Kidney glomerular epithelial cell (primary cell): ENCODE data around the gene ABLIM3.

ENCODE experiments used
- DNase-seq: peaks from one replicate; lab custom pipeline; 2025; lab: John Stamatoyannopoulos, UW

Gene ABLIM3

DNA sequence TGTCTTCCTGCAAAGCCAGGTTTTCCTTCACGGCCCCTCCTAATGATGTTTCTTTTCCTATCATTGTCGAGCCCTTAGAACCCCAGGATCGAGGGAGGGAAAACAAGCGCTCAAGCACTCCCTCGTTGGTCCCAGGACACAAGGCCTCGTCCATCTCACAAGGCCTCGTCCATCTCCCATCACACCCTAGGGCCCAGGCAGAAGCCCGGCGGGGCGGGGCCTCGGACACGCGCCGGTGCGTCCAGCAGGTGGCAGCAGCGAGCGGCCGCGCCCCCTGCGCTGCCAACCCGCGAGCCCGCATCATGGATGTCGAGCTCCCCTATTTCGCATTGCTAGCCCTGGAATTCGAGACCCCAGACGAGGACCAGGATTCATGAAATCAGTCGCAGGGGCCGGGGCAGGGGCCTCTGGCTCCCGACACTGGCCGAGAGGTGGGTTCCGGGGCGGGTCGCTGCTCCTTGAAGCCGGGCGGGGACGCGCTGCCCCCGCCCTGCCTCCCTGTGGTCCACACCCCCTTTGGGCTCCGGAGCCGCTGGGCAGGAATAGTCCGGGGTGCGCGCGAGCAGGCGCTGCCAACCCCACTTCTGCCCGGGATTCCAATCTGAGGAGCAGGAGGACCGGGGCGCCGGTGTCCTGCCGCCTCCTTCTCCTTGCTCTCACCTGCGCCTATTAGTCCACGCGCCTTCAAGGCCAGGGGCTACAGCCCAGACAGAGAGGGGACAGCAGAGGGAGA lies at the start of gene ABLIM3:
ABLIM3 (plus strand) TSS at position 270 of the 733 bp plus-strand sequence. CDS start 603 bp downstream, outside the sequence.
- peak; percentile 56 for DNase-seq

GRCh38 chr5:149093625-149094024 lies 47.7 kb upstream of the ABLIM3 start:
- DNase-seq, result no peak

- no peak for DNase-seq
These were observed 46.3 kb upstream of the ABLIM3 start for GRCh38 chr5:149094996-149095395.

- DNase-seq, result no peak
These were observed 41.4 kb upstream of the ABLIM3 start for GRCh38 chr5:149099920-149100319.

- no peak for DNase-seq
These were observed 41.0 kb upstream of the ABLIM3 start for GRCh38 chr5:149100331-149100730.

DNA sequence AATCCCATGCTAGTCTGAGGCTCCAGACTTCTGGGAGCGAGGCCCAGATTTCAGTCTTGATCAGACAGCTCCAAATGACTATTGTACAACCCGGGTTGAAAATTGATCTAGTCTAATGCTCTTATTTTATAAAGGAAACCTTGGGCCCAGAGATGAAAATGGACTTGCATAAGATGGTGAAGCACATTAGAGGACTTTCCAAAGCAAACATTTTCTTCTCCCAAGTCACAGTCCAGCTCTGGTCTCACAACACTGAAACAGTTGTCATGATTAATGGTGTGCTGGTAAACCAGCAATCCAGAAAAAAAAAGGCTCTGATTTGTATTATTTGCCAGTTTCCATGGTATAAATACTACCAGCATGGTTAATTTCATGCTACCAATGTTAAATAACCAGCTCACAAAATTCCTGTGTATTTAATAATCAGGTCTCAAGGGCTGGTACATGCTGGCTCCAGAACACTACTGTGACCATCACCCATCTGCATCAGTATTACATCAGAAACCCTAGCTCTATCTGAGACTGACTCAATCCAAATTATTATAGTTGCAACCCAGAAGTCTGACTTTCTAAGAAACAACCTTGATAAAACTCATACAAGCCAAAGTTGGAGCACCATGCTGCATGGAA lies 32.5 kb upstream of the ABLIM3 start:
- no peak for DNase-seq

GRCh38 chr5:149110406-149110805 lies 30.9 kb upstream of the ABLIM3 start:
- no peak for DNase-seq

GRCh38 chr5:149113669-149114068 lies 27.6 kb upstream of the ABLIM3 start:
- peak; percentile 81 for DNase-seq

DNA sequence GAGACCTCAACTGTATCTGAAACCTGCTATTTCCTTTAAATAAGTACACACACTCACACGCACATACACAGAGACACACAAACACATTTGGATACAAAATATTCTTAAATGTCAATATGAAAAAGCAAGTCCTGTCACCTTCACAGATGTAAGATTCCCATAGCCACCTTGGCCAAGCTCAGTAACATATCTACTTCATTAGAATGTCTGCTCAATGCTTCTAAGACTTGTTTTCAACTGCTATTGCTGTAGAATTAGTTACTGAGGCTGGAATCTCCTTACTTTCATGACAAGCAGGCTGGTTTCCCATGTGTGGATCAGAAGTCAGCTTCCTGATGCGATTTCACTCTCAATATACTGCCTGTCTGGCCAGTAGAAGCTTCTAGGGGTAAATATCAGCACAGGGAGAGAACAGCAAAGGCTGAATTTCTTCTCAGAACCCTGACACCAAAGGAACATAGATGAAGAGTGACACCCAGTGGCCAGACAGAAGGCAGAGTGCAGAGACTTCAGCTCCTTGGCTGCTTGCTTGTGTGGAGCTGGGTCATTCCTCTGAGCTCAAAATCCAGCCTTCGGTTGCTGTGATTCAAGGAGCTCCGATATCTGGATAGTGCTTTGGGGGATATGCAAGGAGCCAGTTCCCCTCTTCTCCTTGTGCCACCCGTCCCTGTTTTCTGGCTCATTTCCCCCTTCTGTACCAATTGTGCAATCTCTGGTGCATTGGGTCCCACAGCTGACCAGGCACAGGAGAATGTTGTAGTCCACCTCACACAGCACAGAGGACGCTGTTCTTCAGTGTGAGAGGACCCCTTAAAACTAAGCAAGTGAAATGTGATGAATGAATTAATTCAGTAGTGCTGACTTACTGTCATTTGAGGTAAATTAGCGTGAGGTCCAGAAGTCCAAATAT lies 26.6 kb upstream of the ABLIM3 start:
- DNase-seq, result peak; percentile 85

DNA sequence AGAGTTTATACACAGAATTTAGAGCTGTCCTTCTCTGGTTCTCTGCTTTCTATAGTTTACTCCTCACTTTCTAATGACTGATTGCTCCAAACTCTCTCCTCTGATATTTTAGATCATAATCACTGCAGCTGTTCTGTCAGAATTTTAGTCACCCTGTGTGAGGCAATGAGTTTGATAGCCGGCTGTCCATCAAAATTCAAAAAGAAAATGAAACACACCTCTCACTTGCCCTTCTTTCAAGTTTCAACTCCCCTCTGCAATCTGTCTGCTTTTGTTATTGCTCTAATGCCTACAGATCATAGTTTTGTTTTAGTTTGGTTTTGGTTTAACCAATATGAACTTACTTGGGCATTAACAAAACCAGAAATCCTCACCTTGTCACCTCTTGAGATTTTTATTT lies 23.3 kb upstream of the ABLIM3 start:
- DNase-seq, result no peak

- DNase-seq, result no peak
These were observed 22.8 kb upstream of the ABLIM3 start for GRCh38 chr5:149118463-149118862.

DNA sequence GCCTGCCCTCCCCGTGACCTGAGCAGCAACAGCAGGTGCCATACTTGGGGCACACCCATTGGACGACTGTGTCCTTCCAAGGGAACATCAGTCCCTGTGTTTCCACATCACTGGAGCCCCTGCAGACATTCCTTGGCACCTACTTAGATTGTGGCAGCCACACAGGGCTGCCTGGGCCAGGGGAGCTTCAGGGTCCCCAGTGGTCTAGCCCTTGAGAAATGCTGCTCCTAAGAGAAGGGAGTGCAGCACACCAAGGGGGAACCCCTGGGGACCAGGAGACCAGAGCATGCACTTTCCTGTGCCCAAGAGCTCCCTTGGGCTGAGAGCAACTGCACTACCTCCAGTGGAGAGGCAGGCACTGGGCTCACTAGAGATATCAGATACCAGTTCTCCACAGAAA lies 20.1 kb upstream of the ABLIM3 start:
- DNase-seq, result no peak

DNA sequence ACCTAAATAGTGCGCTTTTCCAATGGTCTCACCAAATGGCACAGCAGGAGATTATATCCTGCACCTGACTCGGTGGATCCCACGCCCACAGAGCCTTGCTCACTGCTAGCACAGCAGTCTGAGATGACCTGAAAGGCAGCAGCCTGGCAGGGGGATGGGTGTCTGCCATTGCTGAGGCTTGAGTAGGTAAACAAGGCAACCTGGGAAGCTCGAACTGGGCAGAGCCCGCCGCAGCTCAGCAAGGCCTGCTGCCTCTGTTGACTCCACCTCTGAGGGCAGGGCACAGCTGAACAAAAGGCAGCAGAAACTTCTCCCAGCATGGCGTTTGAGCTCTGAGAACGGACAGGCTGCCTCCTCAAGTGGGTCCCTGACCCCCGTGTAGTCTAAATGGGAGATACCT lies 18.1 kb upstream of the ABLIM3 start:
- no peak for DNase-seq

DNA sequence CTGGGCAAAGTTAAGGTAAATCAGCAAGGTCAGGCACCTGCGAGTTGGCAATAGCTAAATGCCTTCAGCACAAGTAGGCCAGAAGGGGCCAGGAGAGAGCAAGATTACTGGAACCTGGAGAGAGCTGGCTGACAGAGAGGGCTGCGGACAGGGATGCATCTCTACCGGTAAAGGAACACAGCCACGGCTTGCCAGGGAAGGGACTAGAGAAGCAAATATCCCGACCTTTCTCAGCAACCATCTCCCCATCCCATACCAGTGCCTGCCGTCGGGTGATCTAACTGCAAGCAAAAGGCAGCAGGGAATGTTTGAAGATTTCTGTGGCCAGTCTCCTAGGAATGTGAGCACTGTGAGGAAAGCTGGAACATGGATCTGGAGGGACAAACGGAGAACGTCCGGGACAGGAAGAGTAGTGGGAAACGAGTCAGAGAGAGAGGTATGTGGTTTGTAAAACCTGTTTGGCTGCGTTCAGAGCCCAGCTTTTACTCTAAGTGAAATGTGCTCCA lies 15.9 kb upstream of the ABLIM3 start:
- no peak for DNase-seq

GRCh38 chr5:149126906-149127305 lies 14.4 kb upstream of the ABLIM3 start:
- DNase-seq, result no peak

DNA sequence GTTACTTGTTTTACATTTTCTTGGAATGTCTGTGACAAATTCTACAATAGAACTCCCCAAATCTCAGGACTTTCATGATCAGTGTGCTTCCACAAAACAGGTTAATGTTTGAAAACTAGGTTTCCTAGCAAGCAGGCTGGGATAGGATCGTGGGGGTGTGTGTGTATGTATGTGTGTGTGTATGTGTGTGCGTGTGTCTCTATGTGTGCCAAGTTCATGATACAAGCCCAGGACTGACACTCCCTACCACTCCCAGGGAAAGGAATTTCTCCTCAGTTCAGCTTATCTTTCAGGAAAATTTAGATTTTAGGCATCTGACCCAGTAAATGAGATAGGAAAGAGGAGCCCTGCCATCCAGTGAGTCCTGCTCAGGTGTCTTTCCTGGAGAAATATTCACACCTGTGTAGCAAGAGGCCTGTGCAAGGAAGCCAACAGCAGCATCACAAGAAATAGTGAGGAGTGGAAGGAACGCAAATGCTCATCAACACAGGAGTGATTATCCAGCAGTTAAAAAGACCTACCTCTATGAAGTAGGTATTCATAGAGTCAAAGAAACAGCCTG lies 13.8 kb upstream of the ABLIM3 start:
- DNase-seq, result no peak

GRCh38 chr5:149128023-149128875 lies 13.0 kb upstream of the ABLIM3 start:
- DNase-seq, result peak; percentile 37

DNA sequence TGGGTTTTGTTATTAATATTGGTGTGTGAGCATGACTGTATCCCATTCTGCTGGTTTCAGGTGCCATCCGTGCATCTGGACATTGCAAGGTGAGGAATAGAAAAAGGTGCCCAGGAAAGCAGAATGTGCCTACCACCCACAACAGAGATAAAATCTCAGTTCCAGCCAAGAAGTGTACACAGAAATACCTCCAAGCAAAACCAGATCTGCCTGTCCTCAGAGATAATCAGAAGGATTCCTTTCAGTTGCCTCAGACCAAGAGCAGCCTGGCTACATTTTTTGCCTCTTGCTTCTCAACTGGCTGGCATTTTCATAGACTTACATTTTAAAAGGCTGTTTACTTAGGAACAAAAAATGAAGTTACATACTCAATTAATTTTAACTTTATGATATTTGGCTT lies 12.1 kb upstream of the ABLIM3 start:
- no peak for DNase-seq

DNA sequence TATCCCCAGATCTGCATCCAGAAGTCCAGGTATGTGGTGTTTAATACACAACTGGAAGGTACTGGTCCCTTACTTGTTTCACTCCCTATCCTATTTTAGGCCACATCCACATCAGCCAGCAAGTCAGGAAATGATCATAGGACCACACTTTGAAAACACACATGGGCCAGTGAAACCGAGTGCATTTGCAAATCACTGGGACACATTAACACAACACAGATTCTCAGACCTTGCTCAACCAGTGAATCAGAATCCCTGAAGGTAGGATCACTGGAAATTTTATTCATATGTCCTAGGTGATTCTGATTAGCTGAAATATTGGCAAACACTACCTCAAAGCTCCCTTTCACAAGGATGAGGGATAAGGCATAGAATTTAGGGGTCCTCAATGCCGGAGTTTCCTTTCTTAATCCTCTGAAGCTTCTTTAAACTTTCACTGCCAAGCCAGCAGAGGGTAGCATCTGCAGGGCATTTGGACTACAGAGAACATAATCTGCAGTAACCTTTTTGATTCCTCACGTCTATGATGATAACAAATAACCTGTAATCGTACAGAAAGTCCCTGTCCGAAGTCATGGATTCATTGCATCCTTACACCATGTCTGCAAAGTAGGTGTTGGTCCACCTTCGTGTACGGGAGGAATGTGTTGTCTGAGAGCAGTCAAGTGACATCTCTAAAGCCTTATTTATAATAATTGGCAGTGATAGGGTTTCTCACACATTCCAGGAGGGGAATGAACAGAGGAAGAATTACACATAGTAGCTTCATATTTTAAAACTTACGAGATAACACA lies 11.0 kb upstream of the ABLIM3 start:
- DNase-seq, result peak; percentile 44

GRCh38 chr5:149132474-149132873 lies 8.8 kb upstream of the ABLIM3 start:
- DNase-seq, result no peak
